Mesothelial cell of epicardium (in vitro differentiated cells): ENCODE results near the gene ZYG11B. TPM values are rescaled to one million over a fixed set of nuclear protein-coding genes. Genes with fewer than 3 reads are reported as not detected.
"Not testable (repeated sequence)": the region's sequence is repeated elsewhere in the genome, so short reads cannot be mapped to it uniquely, and the experiment has no call there.

Experiments
- DNase-seq, 2 experiments: peaks; one replicate each; pipeline ENCODE4 v3.0.0; 2021; ENCODE audit warnings: low spot score in 2 of 2; ENCODE audit not compliant: unreplicated experiment in 2 of 2
- H3K27ac Mint-ChIP-seq: 2 replicates; pipeline ENCODE4 v1.8.0; 2021; ENCODE audit warnings: mixed read lengths
- H3K27me3 Mint-ChIP-seq: 2 replicates; pipeline ENCODE4 v1.8.0; 2021; ENCODE audit warnings: low read depth, mixed read lengths
- H3K36me3 Mint-ChIP-seq: 2 replicates; pipeline ENCODE4 v1.8.0; 2021; ENCODE audit warnings: mixed read lengths
- H3K4me1 Mint-ChIP-seq: 2 replicates; pipeline ENCODE4 v1.8.0; 2021; ENCODE audit warnings: mixed read lengths
- H3K4me3 Mint-ChIP-seq: 2 replicates; pipeline ENCODE4 v1.8.0; 2021; ENCODE audit warnings: mild to moderate bottlenecking, moderate library complexity, mixed read lengths
- H3K9me3 Mint-ChIP-seq: 2 replicates; pipeline ENCODE4 v1.8.0; 2021; ENCODE audit warnings: mixed read lengths
- total RNA-seq: library from RNA; stranded (reverse); gene quantifications from 3 replicates; pipeline ENCODE4 v1.2.1, GENCODE V29; 2021
- TF ChIP-seq, protein P1 (sequence below): fragments of 200-600 bp; sonication (generic); IDR thresholded peaks from one replicate; pipeline ENCODE4 v1.5.0; 2021; ENCODE audit warnings: antibody characterized with exemption; ENCODE audit not compliant: unreplicated experiment

Gene ZYG11B
- total RNA-seq, 1 donor from 2014 or later = 32.5 TPM

DNA sequence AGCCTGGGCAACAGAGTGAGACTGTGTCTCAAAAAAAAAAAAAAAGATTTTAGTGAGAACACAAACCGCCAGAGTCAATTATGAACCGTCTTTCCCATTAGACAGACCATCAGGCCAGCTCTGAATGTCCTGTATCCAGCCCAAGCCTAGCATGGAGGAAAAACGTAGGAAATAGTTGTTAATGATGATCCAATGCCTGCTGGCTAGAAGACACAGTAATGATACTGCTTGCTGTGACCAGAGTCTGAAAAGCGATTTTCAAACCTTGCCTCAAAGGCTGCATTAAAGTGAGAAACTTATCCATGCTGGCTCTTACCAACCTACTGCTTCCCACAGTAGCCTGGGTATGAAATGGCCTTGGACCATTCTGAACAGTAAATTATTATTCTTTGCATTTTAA, 45.1 kb upstream of the ZYG11B start:
- Mint-ChIP-seq H3K27ac (no peak overlapping the region), H3K9me3 (peaks cover 3% of the 10 kb centered on the region), H3K36me3 (peaks cover 1% of the 10 kb centered on the region), H3K4me3 (no peak overlapping the region), H3K4me1 (peaks cover 5% of the 10 kb centered on the region), H3K27me3 (no peaks in the 10 kb centered on the region)
- no peak for DNase-seq
- TF ChIP-seq, protein P1, sequence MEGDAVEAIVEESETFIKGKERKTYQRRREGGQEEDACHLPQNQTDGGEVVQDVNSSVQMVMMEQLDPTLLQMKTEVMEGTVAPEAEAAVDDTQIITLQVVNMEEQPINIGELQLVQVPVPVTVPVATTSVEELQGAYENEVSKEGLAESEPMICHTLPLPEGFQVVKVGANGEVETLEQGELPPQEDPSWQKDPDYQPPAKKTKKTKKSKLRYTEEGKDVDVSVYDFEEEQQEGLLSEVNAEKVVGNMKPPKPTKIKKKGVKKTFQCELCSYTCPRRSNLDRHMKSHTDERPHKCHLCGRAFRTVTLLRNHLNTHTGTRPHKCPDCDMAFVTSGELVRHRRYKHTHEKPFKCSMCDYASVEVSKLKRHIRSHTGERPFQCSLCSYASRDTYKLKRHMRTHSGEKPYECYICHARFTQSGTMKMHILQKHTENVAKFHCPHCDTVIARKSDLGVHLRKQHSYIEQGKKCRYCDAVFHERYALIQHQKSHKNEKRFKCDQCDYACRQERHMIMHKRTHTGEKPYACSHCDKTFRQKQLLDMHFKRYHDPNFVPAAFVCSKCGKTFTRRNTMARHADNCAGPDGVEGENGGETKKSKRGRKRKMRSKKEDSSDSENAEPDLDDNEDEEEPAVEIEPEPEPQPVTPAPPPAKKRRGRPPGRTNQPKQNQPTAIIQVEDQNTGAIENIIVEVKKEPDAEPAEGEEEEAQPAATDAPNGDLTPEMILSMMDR = no peak

DNA sequence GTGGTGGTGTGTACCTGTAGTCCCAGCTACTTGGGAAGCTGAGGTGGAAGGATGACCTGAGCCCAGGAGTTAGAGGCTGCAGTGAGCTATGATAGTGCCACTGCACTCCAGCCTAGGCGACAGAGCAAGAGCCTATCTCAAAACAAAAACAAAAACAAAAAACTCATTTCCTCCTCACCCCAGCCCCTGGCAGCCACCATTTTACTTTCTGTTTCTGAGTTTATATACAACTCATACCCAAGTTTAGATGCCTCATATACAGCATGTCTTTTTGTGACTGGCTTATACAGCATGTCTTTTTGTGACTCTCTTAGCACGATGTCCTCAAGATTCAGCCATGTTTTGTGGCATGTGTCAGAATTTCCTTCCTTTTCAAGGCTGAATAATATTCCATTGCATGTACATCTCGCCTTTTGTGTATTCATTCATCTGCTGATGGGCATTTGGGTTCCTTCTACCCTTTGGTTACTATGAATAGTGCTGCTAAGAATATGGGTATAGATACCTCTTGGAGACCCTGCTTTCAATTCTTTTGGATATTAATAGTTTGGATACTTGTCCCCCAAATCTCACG, 42.8 kb upstream of the ZYG11B start:
- Mint-ChIP-seq H3K4me1 (peaks cover 1% of the 10 kb centered on the region), H3K4me3 (no peak overlapping the region), H3K36me3 (peaks cover 15% of the 10 kb centered on the region), H3K9me3 (peaks cover 3% of the 10 kb centered on the region), H3K27ac (no peak overlapping the region), H3K27me3 (no peaks in the 10 kb centered on the region)
- TF ChIP-seq, protein P1 = no peak
- DNase-seq = no peak

DNA sequence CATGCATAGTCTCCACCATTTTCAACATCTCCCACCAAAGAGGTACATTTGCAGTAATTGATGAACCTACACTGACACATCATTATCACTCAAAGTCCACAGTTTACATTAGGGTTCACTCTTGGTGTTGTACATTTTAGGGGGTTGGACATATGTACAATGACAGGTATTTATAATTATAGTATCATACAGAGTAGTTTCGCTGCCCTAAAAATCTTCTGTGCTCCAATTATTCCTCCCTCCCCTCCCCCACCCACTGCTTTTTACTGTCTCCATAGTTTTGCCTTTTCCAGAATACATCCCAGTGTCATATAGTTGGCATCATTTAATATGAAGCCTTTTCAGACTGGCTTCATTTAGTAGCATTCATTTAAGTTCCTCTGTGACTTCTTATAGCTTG, 41.7 kb upstream of the ZYG11B start:
- H3K36me3 Mint-ChIP-seq = peaks cover 15% of the 10 kb centered on the region
- peaks cover 3% of the 10 kb centered on the region for H3K9me3 Mint-ChIP-seq
- H3K27ac Mint-ChIP-seq = no peak overlapping the region
- DNase-seq = no peak
- TF ChIP-seq, protein P1 = no peak
- peaks cover 1% of the 10 kb centered on the region for H3K4me1 Mint-ChIP-seq
- no peak overlapping the region for H3K4me3 Mint-ChIP-seq
- H3K27me3 Mint-ChIP-seq = no peaks in the 10 kb centered on the region

DNA sequence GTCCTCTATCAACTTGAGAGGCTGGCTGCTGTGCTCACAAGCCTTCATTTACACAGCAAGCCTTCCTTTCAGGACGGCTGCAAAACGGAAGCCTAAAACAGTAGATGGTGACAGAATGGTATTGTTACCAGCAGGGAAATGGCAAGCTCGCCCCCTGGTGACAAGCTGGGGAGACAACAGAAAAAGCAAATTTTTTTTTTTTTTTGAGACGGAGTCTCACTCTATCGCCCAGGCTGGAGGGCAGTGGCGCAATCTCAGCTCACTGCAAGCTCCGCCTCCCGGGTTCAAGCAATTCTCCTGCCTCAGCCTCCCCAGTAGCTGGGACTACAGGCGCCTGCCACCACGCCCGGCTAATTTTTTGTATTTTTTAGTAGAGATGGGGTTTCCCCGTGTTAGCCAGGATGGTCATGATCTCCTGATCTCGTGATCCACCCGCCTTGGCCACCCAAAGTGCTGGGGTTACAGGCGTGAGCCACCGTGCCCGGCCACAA, 39.9 kb upstream of the ZYG11B start:
- peaks cover 16% of the 10 kb centered on the region for H3K36me3 Mint-ChIP-seq
- TF ChIP-seq, protein P1 = peak; percentile 85
- not testable (repeated sequence) for H3K4me3 Mint-ChIP-seq, H3K4me1 Mint-ChIP-seq, H3K27me3 Mint-ChIP-seq, H3K9me3 Mint-ChIP-seq, H3K27ac Mint-ChIP-seq
- peak; percentile 44 to 74 for DNase-seq

DNA sequence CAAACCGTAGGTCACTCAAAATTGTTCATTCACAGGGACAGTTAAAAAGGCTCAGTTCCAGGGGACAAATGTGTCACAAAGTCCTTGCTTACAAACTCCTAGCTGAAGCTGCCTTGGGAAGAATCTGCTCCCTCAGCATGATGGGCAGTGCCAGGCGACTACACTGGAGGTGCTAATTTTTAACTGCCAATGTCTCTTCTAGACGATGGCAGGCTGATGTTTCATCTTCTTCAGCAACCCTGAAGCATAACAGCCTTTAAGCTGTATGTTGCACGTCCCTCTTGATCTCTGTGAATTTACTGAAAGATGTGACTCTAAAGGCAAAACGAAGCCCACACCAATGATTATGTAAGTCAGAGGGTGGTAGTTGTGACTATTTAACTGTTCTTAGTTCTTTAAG, 39.4 kb upstream of the ZYG11B start:
- peaks cover 3% of the 10 kb centered on the region for H3K9me3 Mint-ChIP-seq
- H3K36me3 Mint-ChIP-seq = peaks cover 19% of the 10 kb centered on the region
- peaks cover 1% of the 10 kb centered on the region for H3K4me1 Mint-ChIP-seq
- H3K27ac Mint-ChIP-seq = no peak overlapping the region
- H3K27me3 Mint-ChIP-seq = no peaks in the 10 kb centered on the region
- TF ChIP-seq, protein P1 = no peak
- H3K4me3 Mint-ChIP-seq = no peak overlapping the region
- DNase-seq = no peak

DNA sequence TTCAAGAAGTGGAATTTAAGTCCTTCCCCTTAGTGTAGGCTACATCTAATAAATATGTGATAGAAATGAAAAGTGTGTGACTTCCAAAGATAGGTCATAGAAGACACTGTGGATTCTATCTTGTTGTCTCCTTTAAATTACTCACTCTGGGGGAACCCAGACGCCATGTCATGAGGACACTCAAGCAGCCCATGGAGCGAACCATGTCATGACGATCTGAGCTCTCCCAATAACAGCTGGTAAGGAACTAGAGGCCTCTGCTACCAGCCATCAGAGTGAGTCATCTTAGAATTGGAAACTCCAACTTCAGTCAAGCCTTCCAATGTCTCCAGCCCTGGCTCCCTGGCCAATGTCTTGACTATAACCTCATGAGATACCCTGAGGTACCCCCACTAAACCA, 34.4 kb upstream of the ZYG11B start:
- no peak overlapping the region for H3K4me3 Mint-ChIP-seq
- no peaks in the 10 kb centered on the region for H3K9me3 Mint-ChIP-seq
- DNase-seq = no peak
- H3K27me3 Mint-ChIP-seq = no peaks in the 10 kb centered on the region
- TF ChIP-seq, protein P1 = no peak
- no peak overlapping the region for H3K27ac Mint-ChIP-seq
- no peaks in the 10 kb centered on the region for H3K4me1 Mint-ChIP-seq
- peaks cover 35% of the 10 kb centered on the region for H3K36me3 Mint-ChIP-seq
